ENCODE measurements around the gene COL27A1.

DNA sequence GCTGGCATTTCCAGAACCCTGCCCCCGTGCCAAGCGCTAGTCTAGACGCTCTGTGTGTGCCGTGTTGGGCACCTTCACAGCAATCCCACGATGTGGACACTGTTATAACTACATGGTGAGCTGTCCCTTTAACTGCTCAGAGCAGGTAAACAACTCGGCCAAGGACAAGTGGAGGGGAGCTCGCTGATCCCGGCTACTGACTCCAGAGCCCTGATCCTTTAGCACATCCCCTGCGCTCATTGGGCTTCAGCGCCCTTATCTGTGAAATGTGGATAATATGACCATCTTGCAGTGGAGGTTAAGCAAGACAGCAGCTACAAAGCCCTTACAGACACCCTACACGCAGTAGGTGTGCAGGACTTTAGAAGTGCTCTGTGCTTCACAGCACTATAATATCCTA is 190.8 kb downstream of the COL27A1 start:
- TF ChIP-seq, protein P1, sequence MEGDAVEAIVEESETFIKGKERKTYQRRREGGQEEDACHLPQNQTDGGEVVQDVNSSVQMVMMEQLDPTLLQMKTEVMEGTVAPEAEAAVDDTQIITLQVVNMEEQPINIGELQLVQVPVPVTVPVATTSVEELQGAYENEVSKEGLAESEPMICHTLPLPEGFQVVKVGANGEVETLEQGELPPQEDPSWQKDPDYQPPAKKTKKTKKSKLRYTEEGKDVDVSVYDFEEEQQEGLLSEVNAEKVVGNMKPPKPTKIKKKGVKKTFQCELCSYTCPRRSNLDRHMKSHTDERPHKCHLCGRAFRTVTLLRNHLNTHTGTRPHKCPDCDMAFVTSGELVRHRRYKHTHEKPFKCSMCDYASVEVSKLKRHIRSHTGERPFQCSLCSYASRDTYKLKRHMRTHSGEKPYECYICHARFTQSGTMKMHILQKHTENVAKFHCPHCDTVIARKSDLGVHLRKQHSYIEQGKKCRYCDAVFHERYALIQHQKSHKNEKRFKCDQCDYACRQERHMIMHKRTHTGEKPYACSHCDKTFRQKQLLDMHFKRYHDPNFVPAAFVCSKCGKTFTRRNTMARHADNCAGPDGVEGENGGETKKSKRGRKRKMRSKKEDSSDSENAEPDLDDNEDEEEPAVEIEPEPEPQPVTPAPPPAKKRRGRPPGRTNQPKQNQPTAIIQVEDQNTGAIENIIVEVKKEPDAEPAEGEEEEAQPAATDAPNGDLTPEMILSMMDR (IDR thresholded peaks at IDR 0.05; ENCODE audit: poor library complexity): no peak
- no peak for TF ChIP-seq EZH2 (IDR thresholded peaks at IDR 0.05; ENCODE audit: borderline replicate concordance)
